HL-60 (cell line): ENCODE data around the gene SPON2.

Experiments used
- DNase-seq, 2 experiments: peaks; one replicate each; pipeline ENCODE4 v3.0.0-alpha.2; 2010 to 2020; ENCODE audit warnings: low read depth in 1 of 2, low spot score in 1 of 2
- H3K27ac ChIP-seq: fragments of 250-450 bp; sonication (Bioruptor Pico); replicated peaks from 2 replicates; pipeline ENCODE4 v1.5.1; 2020; ENCODE audit warnings: mild to moderate bottlenecking, moderate library complexity
- H3K27me3 ChIP-seq: fragments of 250-450 bp; sonication (Bioruptor Pico); 2 replicates; pipeline ENCODE4 v1.5.1; 2021; ENCODE audit warnings: mild to moderate bottlenecking, moderate library complexity; ENCODE audit not compliant: insufficient read depth, poor library complexity, severe bottlenecking
- H3K4me3 ChIP-seq: replicated peaks from 2 replicates; pipeline ENCODE4 v1.5.1; 2011; ENCODE audit warnings: mild to moderate bottlenecking, control low read depth, low read length; ENCODE audit not compliant: insufficient read depth
- CTCF ChIP-seq: IDR thresholded peaks from one replicate; pipeline ENCODE4 v1.5.1; 2011; ENCODE audit warnings: low read length, control low read depth, inconsistent platforms; ENCODE audit not compliant: insufficient read depth
- GABPA ChIP-seq: IDR thresholded peaks from 2 replicates; pipeline ENCODE4 v1.6.1; 2012; ENCODE audit warnings: low read depth
- POLR2AphosphoS5 ChIP-seq: IDR thresholded peaks from 2 replicates; pipeline ENCODE4 v1.6.1; 2012; ENCODE audit warnings: low read depth
- REST ChIP-seq: IDR thresholded peaks from 2 replicates; pipeline ENCODE4 v1.6.1; 2012; ENCODE audit warnings: low read depth; ENCODE audit not compliant: insufficient replicate concordance
- SPI1 ChIP-seq: IDR thresholded peaks from 2 replicates; pipeline ENCODE4 v1.6.1; 2012; ENCODE audit warnings: low read depth, mild to moderate bottlenecking, borderline replicate concordance
- long read RNA-seq: library from polyadenylated mRNA; unstranded; transcript quantifications from one replicate; pipeline ENCODE4 v2.0.0, GENCODE V29; 2020

SPON2 gene
- long read RNA-seq, partial matches to known transcripts = 29 of 57 reads
- long read RNA-seq, other reads (novel, unspliced or antisense) = 28 of 57 reads

- peaks cover 18% of the 10 kb centered on the region for H3K27me3 ChIP-seq
- H3K27ac ChIP-seq = no peak within 1 kb of the TSS
- no peak within 1 kb of the TSS for H3K4me3 ChIP-seq
- DNase-seq = no peak
- TF ChIP-seq GABPA = no peak
- TF ChIP-seq REST = no peak
- TF ChIP-seq CTCF = no peak
- no peak for TF ChIP-seq SPI1
- TF ChIP-seq POLR2AphosphoS5 = no peak
Measured at GRCh38 chr4:1172228-1172851, at the start of gene SPON2. TSS of gene SPON2 (minus strand) at chr4:1172583.

GRCh38 chr4:1221155-1221870 lies 48.9 kb upstream of the SPON2 start:
- no peaks in the 10 kb centered on the region for H3K27me3 ChIP-seq
- no peak overlapping the region for H3K4me3 ChIP-seq
- no peak for DNase-seq
- TF ChIP-seq POLR2AphosphoS5 (no peak), REST (no peak), CTCF (no peak), SPI1 (no peak), GABPA (no peak)
- H3K27ac ChIP-seq = no peak overlapping the region

GRCh38 chr4:1220566-1220965 lies 48.2 kb upstream of the SPON2 start:
- Histone ChIP-seq H3K27ac (no peak overlapping the region), H3K4me3 (no peak overlapping the region), H3K27me3 (no peaks in the 10 kb centered on the region)
- no peak for DNase-seq
- TF ChIP-seq REST (no peak), POLR2AphosphoS5 (no peak), CTCF (no peak), GABPA (no peak), SPI1 (no peak)
